ENCODE measurements around the gene HMGCR. TPM values are rescaled to one million over a fixed set of nuclear protein-coding genes. Genes with fewer than 3 reads are reported as not detected.
A peak's percentile ranks its signal among the peaks of the same experiment; 100 is the strongest.

Gene HMGCR
- total and polyA plus RNA-seq, 9 of the 15 experiments (the other 6 are each of a cell fraction or from before 2014, with no cell fraction given): 29.5 to 155 (median 61.5) TPM

DNA sequence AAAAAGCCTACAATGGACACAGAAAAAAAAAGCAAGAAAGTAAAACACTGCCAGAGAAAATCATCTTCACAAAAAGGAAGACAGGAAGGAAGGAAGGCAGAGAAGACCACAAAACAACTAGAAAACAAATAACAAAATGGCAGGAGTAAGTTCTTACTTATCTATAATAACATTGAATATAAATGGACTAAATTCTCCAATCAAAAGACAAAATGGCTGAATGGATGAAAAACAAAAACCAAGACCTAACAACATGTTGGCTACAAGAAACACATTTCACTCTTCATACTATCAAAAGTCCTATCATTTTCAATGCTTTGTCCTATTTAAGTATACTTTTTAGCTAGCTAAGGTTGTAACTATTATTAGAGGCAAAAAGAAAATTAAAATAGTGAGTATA, 36.9 kb upstream of the HMGCR start:
- in situ Hi-C loops (cut with MboI): no loop called here
- no peak overlapping the region for H3K27ac ChIP-seq (ENCODE audit: extremely low read depth, low read depth, low read length)
- H3K79me2 ChIP-seq (ENCODE audit: control insufficient read depth, insufficient read depth, low read length): no peaks in the 10 kb centered on the region
- no peak overlapping the region for H3K4me2 ChIP-seq (ENCODE audit: insufficient read depth, low read length)
- no peaks in the 10 kb centered on the region for H3K9me3 ChIP-seq (replicated peaks; ENCODE audit: control insufficient read depth, insufficient read depth, low read depth, low read length)
- ChIA-PET POLR2A (no interaction called here), CTCF (ENCODE audit: low intra/inter-chr PET ratio) (no interaction called here)
- TF ChIP-seq ZNF507 (tag; conservative IDR thresholded peaks at IDR 0.05): peak; percentile 91
- no peak for TF ChIP-seq ZC3H11A (IDR thresholded peaks at IDR 0.05; ENCODE audit: low read depth, low read length)
- no peak for DNase-seq (ENCODE audit: extremely low read depth in 1 of 4, low spot score in 3 of 4)
- H3K9me1 ChIP-seq (ENCODE audit: control insufficient read depth, insufficient read depth, low read length): no peaks in the 10 kb centered on the region
- BruUV-seq (replicated peaks): no TSS peak
- H2AFZ ChIP-seq (ENCODE audit: low read depth, low read length): no peak overlapping the region
- intact Hi-C loops (cut with micrococcal nuclease): no loop called here
- no peaks in the 10 kb centered on the region for H4K20me1 ChIP-seq (replicated peaks; ENCODE audit: control insufficient read depth, insufficient read depth, low read length)
- FAIRE-seq: no peak
- H3K27me3 ChIP-seq (ENCODE audit: control insufficient read depth in 2 of 2, insufficient read depth in 2 of 2, low read length in 2 of 2): no peaks in the 10 kb centered on the region
- no peaks in the 10 kb centered on the region for H3K4me1 ChIP-seq (replicated peaks in 1 of 2; ENCODE audit: control insufficient read depth in 2 of 2, insufficient read depth in 2 of 2, low read length in 2 of 2)
- no peak for ATAC-seq
- no peak overlapping the region for H3K4me3 ChIP-seq
- no peaks in the 10 kb centered on the region for H3K36me3 ChIP-seq (ENCODE audit: control insufficient read depth, insufficient read depth, low read length)
- no peak overlapping the region for H3K9ac ChIP-seq (ENCODE audit: insufficient read depth in 1 of 2, low read depth in 2 of 2, low read length in 2 of 2)

DNA sequence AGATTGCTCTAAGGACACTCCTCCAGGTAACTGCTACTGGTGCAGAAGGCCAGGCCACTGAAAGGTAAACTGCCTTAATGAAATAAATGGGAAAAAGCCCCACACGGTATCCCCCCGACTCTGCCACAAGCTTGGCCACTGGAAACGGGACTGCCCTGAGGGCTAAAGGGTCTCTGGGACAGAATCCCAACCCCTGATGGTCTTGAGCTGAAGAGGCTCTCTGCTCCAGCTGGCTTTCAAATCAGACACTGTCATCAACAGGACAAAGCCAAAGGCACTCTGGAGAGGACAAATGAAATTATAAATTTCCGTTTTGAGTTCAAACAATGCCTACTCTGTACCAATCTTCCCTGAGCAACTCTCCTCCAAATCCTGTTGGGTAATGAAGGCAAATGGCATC, 33.6 kb upstream of the HMGCR start:
- Histone ChIP-seq H3K9me3 (replicated peaks; ENCODE audit: control insufficient read depth, insufficient read depth, low read depth, low read length) (no peaks in the 10 kb centered on the region), H4K20me1 (replicated peaks; ENCODE audit: control insufficient read depth, insufficient read depth, low read length) (no peaks in the 10 kb centered on the region), H3K27ac (ENCODE audit: extremely low read depth, low read depth, low read length) (no peak overlapping the region), H3K27me3 (ENCODE audit: control insufficient read depth in 2 of 2, insufficient read depth in 2 of 2, low read length in 2 of 2) (no peaks in the 10 kb centered on the region), H2AFZ (ENCODE audit: low read depth, low read length) (peak overlapping the region; percentile 64), H3K9ac (ENCODE audit: insufficient read depth in 1 of 2, low read depth in 2 of 2, low read length in 2 of 2) (no peak overlapping the region), H3K4me2 (ENCODE audit: insufficient read depth, low read length) (no peak overlapping the region), H3K79me2 (ENCODE audit: control insufficient read depth, insufficient read depth, low read length) (no peaks in the 10 kb centered on the region), H3K36me3 (ENCODE audit: control insufficient read depth, insufficient read depth, low read length) (no peaks in the 10 kb centered on the region), H3K4me1 (replicated peaks in 1 of 2; ENCODE audit: control insufficient read depth in 2 of 2, insufficient read depth in 2 of 2, low read length in 2 of 2) (no peaks in the 10 kb centered on the region), H3K9me1 (ENCODE audit: control insufficient read depth, insufficient read depth, low read length) (no peaks in the 10 kb centered on the region), H3K4me3 (no peak overlapping the region)
- TF ChIP-seq, protein P1, sequence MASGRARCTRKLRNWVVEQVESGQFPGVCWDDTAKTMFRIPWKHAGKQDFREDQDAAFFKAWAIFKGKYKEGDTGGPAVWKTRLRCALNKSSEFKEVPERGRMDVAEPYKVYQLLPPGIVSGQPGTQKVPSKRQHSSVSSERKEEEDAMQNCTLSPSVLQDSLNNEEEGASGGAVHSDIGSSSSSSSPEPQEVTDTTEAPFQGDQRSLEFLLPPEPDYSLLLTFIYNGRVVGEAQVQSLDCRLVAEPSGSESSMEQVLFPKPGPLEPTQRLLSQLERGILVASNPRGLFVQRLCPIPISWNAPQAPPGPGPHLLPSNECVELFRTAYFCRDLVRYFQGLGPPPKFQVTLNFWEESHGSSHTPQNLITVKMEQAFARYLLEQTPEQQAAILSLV (tag; IDR thresholded peaks at IDR 0.05): no peak
- TF ChIP-seq YY1 (IDR thresholded peaks at IDR 0.05; ENCODE audit: borderline replicate concordance in 1 of 3, control insufficient read depth in 1 of 3, extremely low read depth in 1 of 3, insufficient read depth in 3 of 3, insufficient read length in 1 of 3, insufficient replicate concordance in 2 of 3, low read depth in 1 of 3, low read length in 2 of 3): no peak
- no peak for TF ChIP-seq ZNF76 (CRISPR knock-in tag; IDR thresholded peaks at IDR 0.05; ENCODE audit: borderline replicate concordance)
- no peak for TF ChIP-seq NCOA4 (IDR thresholded peaks at IDR 0.05; ENCODE audit: partially characterized antibody)
- TF ChIP-seq ZNF197 (CRISPR knock-in tag; IDR thresholded peaks at IDR 0.05; ENCODE audit: low read depth): no peak
- TF ChIP-seq HNRNPK (IDR thresholded peaks at IDR 0.05; ENCODE audit: low read depth, low read length, poor library complexity, severe bottlenecking): no peak
- TF ChIP-seq NFATC3 (IDR thresholded peaks at IDR 0.05): no peak
- DNase-seq (ENCODE audit: extremely low read depth in 1 of 4, low spot score in 3 of 4): no peak
- 23% methylated on average over 4 of the region's 4 CpGs for WGBS (ENCODE audit: insufficient coverage, low coverage, missing lambda C conversion rate)
- POLR2A ChIA-PET: interaction anchor here (1.1 kb wide), 1 partner anchor 61 kb away, joined by 3 read pairs; no protein-coding TSS in a partner anchor
- CTCF ChIA-PET (ENCODE audit: low intra/inter-chr PET ratio): no interaction called here
- ATAC-seq: peak; percentile 41
- in situ Hi-C loops (cut with MboI): no loop called here
- intact Hi-C loops (cut with micrococcal nuclease): no loop called here
- no TSS peak for BruUV-seq (replicated peaks)
- no peak for FAIRE-seq

All from K562 (cell line).